ENCODE measurements around the gene SEC14L3. TPM values are rescaled to one million over a fixed set of nuclear protein-coding genes. Genes with fewer than 3 reads are reported as not detected.

SEC14L3 gene
- polyA plus RNA-seq, 3 donors, result not detected

- peaks cover 3 to 25% of the 10 kb centered on the region in 2 donors for H3K36me3 Mint-ChIP-seq
- H3K4me3 Mint-ChIP-seq, result peak overlapping the region; percentile 92 to 96
- Histone ChIP-seq H2AFZ (ENCODE audit: insufficient read depth, low read depth, low read length, poor library complexity, severe bottlenecking) (peak overlapping the region; percentile 95), H3K27ac (ENCODE audit: low read depth in 1 of 2, low read length in 2 of 2) (peak overlapping the region; percentile 81 to 97), H3K4me3 (replicated peaks in 1 of 3; ENCODE audit: low read depth in 2 of 3, low read length in 3 of 3) (peak overlapping the region; percentile 52 to 88 (median 78)), H3K4me1 (ENCODE audit: control insufficient read depth in 1 of 2, insufficient read depth in 2 of 2, low read length in 2 of 2) (peaks cover 40 to 46% of the 10 kb centered on the region in 2 donors), H3K79me2 (ENCODE audit: insufficient read depth, low read length) (peaks cover 6% of the 10 kb centered on the region), H3K36me3 (replicated peaks in 1 of 2; ENCODE audit: control insufficient read depth in 1 of 2, insufficient read depth in 2 of 2, low read length in 2 of 2) (no peaks in the 10 kb centered on the region), H3K9ac (ENCODE audit: insufficient read depth, low read length, poor library complexity, severe bottlenecking) (peak overlapping the region; percentile 96), H3K9me3 (replicated peaks in 1 of 2; ENCODE audit: control insufficient read depth in 1 of 2, insufficient read depth in 1 of 2, low read length in 2 of 2) (no peaks in the 10 kb centered on the region), H3K27me3 (ENCODE audit: control insufficient read depth in 2 of 2, insufficient read depth in 2 of 2, low read length in 2 of 2) (no peaks in the 10 kb centered on the region), H3K4me2 (replicated peaks; ENCODE audit: extremely low read depth, low read length, poor library complexity, severe bottlenecking) (peak overlapping the region; percentile 85), H4K20me1 (ENCODE audit: insufficient read depth, low read length) (no peaks in the 10 kb centered on the region)
- intact Hi-C loops (cut with micrococcal nuclease), result loop anchor here (2.0 to 10.0 kb wide), 5 partner anchors 18 to 540 kb away; partner anchors contain the start of genes CASTOR1 (in 1 of the 2), MTMR3 (in 1 of the 2) and RNF215 (in 1 of the 2)
- no peak for TF ChIP-seq CTCF (IDR thresholded peaks at IDR 0.05)
- peaks cover 0 to 2% (median 0%) of the 10 kb centered on the region in 3 donors for H3K27me3 Mint-ChIP-seq (ENCODE audit: low read depth in 3 of 3)
- no peak for DNase-seq
- peaks cover 40% of the 10 kb centered on the region for H3K4me1 Mint-ChIP-seq
- peaks cover 0 to 3% (median 0%) of the 10 kb centered on the region in 7 donors for H3K9me3 Mint-ChIP-seq
- peak overlapping the region in 5 of 7 donors; percentile 26 to 98 (median 94) for H3K27ac Mint-ChIP-seq
- 44% methylated on average over 14 of the region's 20 CpGs for WGBS (ENCODE audit: insufficient coverage)
Measured at GRCh38 chr22:30424534-30425326, 47.1 kb downstream of the SEC14L3 start.

GRCh38 chr22:30423959-30424533, 47.8 kb downstream of the SEC14L3 start:
- H3K27ac ChIP-seq (ENCODE audit: low read depth in 1 of 2, low read length in 2 of 2), result peak overlapping the region; percentile 81 to 97
- Mint-ChIP-seq H3K27ac (peak overlapping the region; percentile 93 to 98 (median 97)), H3K4me3 (peak overlapping the region; percentile 92 to 96), H3K27me3 (ENCODE audit: low read depth in 3 of 3) (peaks cover 0 to 2% (median 0%) of the 10 kb centered on the region in 3 donors), H3K9me3 (peaks cover 0 to 3% (median 0%) of the 10 kb centered on the region in 7 donors), H3K4me1 (peaks cover 40% of the 10 kb centered on the region), H3K36me3 (peaks cover under 1 to 28% of the 10 kb centered on the region in 2 donors)
- 0% methylated on average over 22 of the region's 31 CpGs for WGBS (ENCODE audit: insufficient coverage)
- H3K9me3 ChIP-seq (replicated peaks in 1 of 2; ENCODE audit: control insufficient read depth in 1 of 2, insufficient read depth in 1 of 2, low read length in 2 of 2), result no peaks in the 10 kb centered on the region
- intact Hi-C loops (cut with micrococcal nuclease), result loop anchor here in 1 of 2 donors (2.0 to 10.0 kb wide), 3 partner anchors 19 to 539 kb away; partner anchors contain the start of genes CASTOR1 and MTMR3
- peaks cover 40 to 46% of the 10 kb centered on the region in 2 donors for H3K4me1 ChIP-seq (ENCODE audit: control insufficient read depth in 1 of 2, insufficient read depth in 2 of 2, low read length in 2 of 2)
- peak overlapping the region; percentile 95 for H2AFZ ChIP-seq (ENCODE audit: insufficient read depth, low read depth, low read length, poor library complexity, severe bottlenecking)
- no peaks in the 10 kb centered on the region for H3K36me3 ChIP-seq (replicated peaks in 1 of 2; ENCODE audit: control insufficient read depth in 1 of 2, insufficient read depth in 2 of 2, low read length in 2 of 2)
- H3K79me2 ChIP-seq (ENCODE audit: insufficient read depth, low read length), result peaks cover 6% of the 10 kb centered on the region
- no peak for TF ChIP-seq CTCF (IDR thresholded peaks at IDR 0.05)
- no peaks in the 10 kb centered on the region for H3K27me3 ChIP-seq (ENCODE audit: control insufficient read depth in 2 of 2, insufficient read depth in 2 of 2, low read length in 2 of 2)
- H3K4me3 ChIP-seq (replicated peaks in 1 of 3; ENCODE audit: low read depth in 2 of 3, low read length in 3 of 3), result peak overlapping the region; percentile 54 to 88 (median 78)
- H3K4me2 ChIP-seq (replicated peaks; ENCODE audit: extremely low read depth, low read length, poor library complexity, severe bottlenecking), result peak overlapping the region; percentile 85
- DNase-seq, result peak; percentile 99 to 100 (median 99)
- H3K9ac ChIP-seq (ENCODE audit: insufficient read depth, low read length, poor library complexity, severe bottlenecking), result peak overlapping the region; percentile 96
- H4K20me1 ChIP-seq (ENCODE audit: insufficient read depth, low read length), result no peaks in the 10 kb centered on the region
